K562 (cell line): ENCODE measurements around the gene CCNJL. TPM values are rescaled to one million over a fixed set of nuclear protein-coding genes. Genes with fewer than 3 reads are reported as not detected.

Experiments
- CREB3L1 ChIP-seq: fragments of 450-650 bp; IDR thresholded peaks from 2 replicates; pipeline ENCODE4 v1.6.1; 2014; ENCODE audit warnings: low read depth, mild to moderate bottlenecking, moderate library complexity, borderline replicate concordance
- CREM ChIP-seq: IDR thresholded peaks from 2 replicates; pipeline ENCODE4 v1.6.1; 2014; ENCODE audit warnings: antibody characterized with exemption, low read depth
- CUX1 ChIP-seq: fragments of 200-800 bp; sonication (Bioruptor generic); IDR thresholded peaks from 2 replicates; pipeline ENCODE4 v1.6.1; 2016; ENCODE audit warnings: missing genetic modification characterization, missing compliant biosample characterization
- ELF4 ChIP-seq: fragments of 450-650 bp; formaldehyde crosslinking; IDR thresholded peaks from 2 replicates; pipeline ENCODE4 v1.4.0; 2022; ENCODE audit warnings: missing genetic modification characterization
- ETV1 ChIP-seq: fragments of 450-650 bp; conservative IDR thresholded peaks from 2 replicates; pipeline ENCODE4 v1.6.1; 2016; ENCODE audit warnings: missing genetic modification characterization, control low read depth, low read depth, missing compliant biosample characterization
- HCFC1 ChIP-seq: IDR thresholded peaks from 2 replicates; pipeline ENCODE4 v1.6.1; 2012; ENCODE audit warnings: low read depth, low read length, improper control_type of control experiment
- MTA2 ChIP-seq: fragments of 450-650 bp; IDR thresholded peaks from 2 replicates; pipeline ENCODE4 v1.6.1; 2016; ENCODE audit warnings: low read depth
- MYNN ChIP-seq, 2 experiments: sonication (generic); formaldehyde crosslinking in 1 of 2; IDR thresholded peaks; 2 replicates each; pipeline versions ENCODE4 v1.5.0 to v1.6.1; 2016 to 2020; ENCODE audit warnings: antibody characterized with exemption in 1 of 2, missing genetic modification reagents in 1 of 2
- NFE2L1 ChIP-seq: fragments of 450-650 bp; IDR thresholded peaks from 2 replicates; pipeline ENCODE4 v1.6.1; 2016; ENCODE audit warnings: missing genetic modification characterization, low read depth, mild to moderate bottlenecking, missing compliant biosample characterization, moderate library complexity, borderline replicate concordance
- PHF21A ChIP-seq: fragments of 450-650 bp; IDR thresholded peaks from 2 replicates; pipeline ENCODE4 v1.6.1; 2017; ENCODE audit warnings: low read depth, borderline replicate concordance
- RBM22 ChIP-seq: fragments of 200-400 bp; formaldehyde crosslinking; IDR thresholded peaks from 2 replicates; pipeline ENCODE4 v1.6.1; 2018; ENCODE audit warnings: low read length, low read depth; ENCODE audit not compliant: poor library complexity, severe bottlenecking
- RBM25 ChIP-seq: fragments of 200-400 bp; formaldehyde crosslinking; IDR thresholded peaks from 2 replicates; pipeline ENCODE4 v1.6.1; 2018; ENCODE audit warnings: low read length, low read depth, moderate library complexity; ENCODE audit not compliant: severe bottlenecking
- ZBTB1 ChIP-seq: sonication (generic); formaldehyde crosslinking; IDR thresholded peaks from 2 replicates; pipeline ENCODE4 v1.8.1; 2023; ENCODE audit warnings: missing genetic modification reagents, low read depth, mild to moderate bottlenecking, borderline replicate concordance
- ZBTB7A ChIP-seq: IDR thresholded peaks from 2 replicates; pipeline ENCODE4 v1.6.1; 2011; ENCODE audit warnings: low read depth, mild to moderate bottlenecking, low read length, moderate library complexity, borderline replicate concordance; ENCODE audit not compliant: control insufficient read depth
- ZKSCAN8 ChIP-seq: fragments of 200-800 bp; sonication (Bioruptor generic); IDR thresholded peaks from 2 replicates; pipeline ENCODE4 v1.6.1; 2016; ENCODE audit warnings: missing genetic modification characterization, missing compliant biosample characterization
- ZNF263 ChIP-seq: sonication (generic); formaldehyde crosslinking; IDR thresholded peaks from 2 replicates; pipeline ENCODE4 v1.8.0; 2022; ENCODE audit warnings: mild to moderate bottlenecking, missing genetic modification reagents, borderline replicate concordance
- ZNF511 ChIP-seq: sonication (generic); formaldehyde crosslinking; IDR thresholded peaks from 2 replicates; pipeline ENCODE4 v1.8.0; 2022; ENCODE audit warnings: mild to moderate bottlenecking, missing genetic modification reagents
- ZNF764 ChIP-seq: fragments of 250-450 bp; sonication (Bioruptor Pico); IDR thresholded peaks from 2 replicates; pipeline ENCODE4 v1.4.0; 2020; ENCODE audit warnings: low read depth, mild to moderate bottlenecking, moderate library complexity
- polyA plus RNA-seq, 8 experiments: library from polyadenylated mRNA; depleted of rRNA in 4 of 8; stranded (reverse) in 5 of 8; unstranded in 3 of 8; fragments of >200 nt; fragmentation: Nextera tagmentation in 2 of 8; fragmentation: Illumina TruSeq in 1 of 8; extraction: Ambion mirVana in 2 of 8; extraction: Trizol in 1 of 8; gene quantifications; 2 replicates each; pipeline versions ENCODE4 v1.2.1 to v1.2.3, GENCODE V29; 2011 to 2014; ENCODE audit warnings: inconsistent platforms in 1 of 8, missing spikeins in 1 of 8
- total RNA-seq, 7 experiments: library from RNA; depleted of rRNA in 6 of 7; stranded (reverse); fragments of >200 nt in 6 of 7; fragmentation: Illumina TruSeq in 2 of 7; extraction: Trizol in 2 of 7; gene quantifications; 2 replicates each; pipeline versions ENCODE4 v1.2.1 to v1.2.3, GENCODE V29; 2011 to 2021; ENCODE audit warnings: low replicate concordance in 1 of 7

The CCNJL gene
- total and polyA plus RNA-seq, 9 of the 15 experiments (the other 6 are each of a cell fraction or from before 2014, with no cell fraction given): 0.04 TPM; not detected in 8

GRCh38 chr5:160260881-160261815, 51.2 kb downstream of the CCNJL start (continued):
- TF ChIP-seq NFE2L1 (no peak), MTA2 (peak; percentile 99), ZNF764 (CRISPR knock-in tag) (no peak), ZBTB1 (CRISPR knock-in tag) (peak; percentile 34; the same call in 1 of the 2 replicates), CREB3L1 (peak; percentile 68; the same call in 1 of the 2 replicates), MYNN (IDR thresholded peaks at IDR 0.05) (peak; percentile 94), MYNN (CRISPR knock-in tag; IDR thresholded peaks at IDR 0.05) (no peak), RBM22 (no peak), CREM (peak; percentile 96), ZBTB7A (peak; percentile 59; the same call in 1 of the 2 replicates), ZKSCAN8 (CRISPR knock-in tag) (peak; percentile 92), CUX1 (CRISPR knock-in tag) (peak; percentile 96), HCFC1 (peak; percentile 10; the same call in 1 of the 2 replicates), ZNF263 (CRISPR knock-in tag) (no peak), PHF21A (no peak), ELF4 (CRISPR knock-in tag) (0 out of 2 replicates have a peak, but pooled peaks have one; percentile 38), ZNF511 (CRISPR knock-in tag) (peak; percentile 53; the same call in 1 of the 2 replicates), RBM25 (no peak), ETV1 (peak; percentile 94)
